ENCODE measurements around the gene CCR7. TPM values are rescaled to one million over a fixed set of nuclear protein-coding genes. Genes with fewer than 3 reads are reported as not detected.
"Not testable (repeated sequence)": the region's sequence is repeated elsewhere in the genome, so short reads cannot be mapped to it uniquely, and the experiment has no call there.

The CCR7 gene
- total RNA-seq, 1 experiment from 2014 or later = 0.30 TPM

DNA sequence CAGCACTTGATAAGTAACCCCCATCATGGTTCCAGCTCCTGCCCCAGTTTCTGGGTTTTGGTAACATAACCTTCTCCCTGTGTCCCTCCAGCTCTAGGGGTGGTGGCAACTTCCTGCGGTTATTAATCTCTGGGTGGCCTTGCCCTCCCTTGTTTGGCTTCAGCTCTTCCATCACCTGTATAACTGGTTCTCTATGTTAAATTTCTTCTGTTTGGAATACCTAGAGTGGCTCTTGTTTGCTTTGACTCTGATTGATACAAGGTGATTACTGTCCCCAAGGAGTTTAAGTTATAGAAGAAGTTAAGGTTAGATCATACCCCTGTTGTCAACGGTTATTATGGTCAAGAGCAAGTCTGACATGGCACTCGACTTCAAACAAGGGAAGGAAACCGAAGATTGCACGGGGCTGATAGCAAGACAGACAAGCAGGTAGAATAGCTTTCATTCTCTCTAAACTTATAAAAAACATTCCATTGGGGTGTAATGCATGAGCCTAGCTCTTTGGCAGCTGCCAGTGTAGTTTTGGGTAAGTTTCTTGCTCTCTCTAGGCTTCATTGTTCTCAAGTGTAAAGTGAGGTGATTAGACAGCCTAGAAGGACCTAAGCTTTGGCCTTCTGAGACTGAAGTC lies 11.0 kb upstream of the CCR7 start:
- H3K27ac ChIP-seq (ENCODE audit: low read depth, low read length, poor library complexity, severe bottlenecking) = no peak overlapping the region
- TF ChIP-seq EZH2 (IDR thresholded peaks at IDR 0.05; ENCODE audit: borderline replicate concordance, low read depth, low read length, poor library complexity, severe bottlenecking) = no peak
- TF ChIP-seq, protein P1, sequence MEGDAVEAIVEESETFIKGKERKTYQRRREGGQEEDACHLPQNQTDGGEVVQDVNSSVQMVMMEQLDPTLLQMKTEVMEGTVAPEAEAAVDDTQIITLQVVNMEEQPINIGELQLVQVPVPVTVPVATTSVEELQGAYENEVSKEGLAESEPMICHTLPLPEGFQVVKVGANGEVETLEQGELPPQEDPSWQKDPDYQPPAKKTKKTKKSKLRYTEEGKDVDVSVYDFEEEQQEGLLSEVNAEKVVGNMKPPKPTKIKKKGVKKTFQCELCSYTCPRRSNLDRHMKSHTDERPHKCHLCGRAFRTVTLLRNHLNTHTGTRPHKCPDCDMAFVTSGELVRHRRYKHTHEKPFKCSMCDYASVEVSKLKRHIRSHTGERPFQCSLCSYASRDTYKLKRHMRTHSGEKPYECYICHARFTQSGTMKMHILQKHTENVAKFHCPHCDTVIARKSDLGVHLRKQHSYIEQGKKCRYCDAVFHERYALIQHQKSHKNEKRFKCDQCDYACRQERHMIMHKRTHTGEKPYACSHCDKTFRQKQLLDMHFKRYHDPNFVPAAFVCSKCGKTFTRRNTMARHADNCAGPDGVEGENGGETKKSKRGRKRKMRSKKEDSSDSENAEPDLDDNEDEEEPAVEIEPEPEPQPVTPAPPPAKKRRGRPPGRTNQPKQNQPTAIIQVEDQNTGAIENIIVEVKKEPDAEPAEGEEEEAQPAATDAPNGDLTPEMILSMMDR (conservative IDR thresholded peaks at IDR 0.05; ENCODE audit: low read depth, low read length) = no peak
- ChIA-PET CTCF (no interaction called here), POLR2A (ENCODE audit: low non-redundant PET) (no interaction called here)
- intact Hi-C loops (cut with micrococcal nuclease; ENCODE audit: unreplicated experiment) = no loop called here
- no peaks in the 10 kb centered on the region for H3K27me3 ChIP-seq (replicated peaks; ENCODE audit: insufficient read depth, low read depth, low read length, poor library complexity)
- DNase-seq (ENCODE audit: low spot score) = no peak
- no peaks in the 10 kb centered on the region for H3K4me1 ChIP-seq (ENCODE audit: insufficient read depth, low read length, poor library complexity, severe bottlenecking)
- no peaks in the 10 kb centered on the region for H3K9me3 ChIP-seq (ENCODE audit: low read depth, low read length, poor library complexity, severe bottlenecking)
- no peak overlapping the region for H3K4me3 ChIP-seq (ENCODE audit: low read depth, low read length, poor library complexity, severe bottlenecking)
- no TSS peak for BruUV-seq (replicated peaks)
- no peaks in the 10 kb centered on the region for H3K36me3 ChIP-seq (ENCODE audit: insufficient read depth, low read length, poor library complexity, severe bottlenecking)

GRCh38 chr17:40574292-40574691 lies 9.0 kb upstream of the CCR7 start:
- Histone ChIP-seq H3K36me3 (ENCODE audit: insufficient read depth, low read length, poor library complexity, severe bottlenecking) (no peaks in the 10 kb centered on the region), H3K27me3 (replicated peaks; ENCODE audit: insufficient read depth, low read depth, low read length, poor library complexity) (no peaks in the 10 kb centered on the region), H3K27ac (ENCODE audit: low read depth, low read length, poor library complexity, severe bottlenecking) (no peak overlapping the region), H3K4me3 (ENCODE audit: low read depth, low read length, poor library complexity, severe bottlenecking) (no peak overlapping the region), H3K9me3 (ENCODE audit: low read depth, low read length, poor library complexity, severe bottlenecking) (no peaks in the 10 kb centered on the region), H3K4me1 (ENCODE audit: insufficient read depth, low read length, poor library complexity, severe bottlenecking) (no peaks in the 10 kb centered on the region)
- no TSS peak for BruUV-seq (replicated peaks)
- intact Hi-C loops (cut with micrococcal nuclease; ENCODE audit: unreplicated experiment) = no loop called here
- no peak for DNase-seq (ENCODE audit: low spot score)
- no peak for TF ChIP-seq EZH2 (IDR thresholded peaks at IDR 0.05; ENCODE audit: borderline replicate concordance, low read depth, low read length, poor library complexity, severe bottlenecking)
- TF ChIP-seq, protein P1 (conservative IDR thresholded peaks at IDR 0.05; ENCODE audit: low read depth, low read length) = no peak
- POLR2A ChIA-PET (ENCODE audit: low non-redundant PET) = no interaction called here
- CTCF ChIA-PET = no interaction called here

- BruUV-seq (replicated peaks); H3K27me3 ChIP-seq (replicated peaks; ENCODE audit: insufficient read depth, low read depth, low read length, poor library complexity); H3K36me3 ChIP-seq (ENCODE audit: insufficient read depth, low read length, poor library complexity, severe bottlenecking); CTCF ChIA-PET; H3K27ac ChIP-seq (ENCODE audit: low read depth, low read length, poor library complexity, severe bottlenecking); H3K4me3 ChIP-seq (ENCODE audit: low read depth, low read length, poor library complexity, severe bottlenecking); intact Hi-C loops (cut with micrococcal nuclease; ENCODE audit: unreplicated experiment); H3K4me1 ChIP-seq (ENCODE audit: insufficient read depth, low read length, poor library complexity, severe bottlenecking); POLR2A ChIA-PET (ENCODE audit: low non-redundant PET); DNase-seq (ENCODE audit: low spot score); H3K9me3 ChIP-seq (ENCODE audit: low read depth, low read length, poor library complexity, severe bottlenecking): not testable (repeated sequence)
Measured at GRCh38 chr17:40572245-40572993, 7.1 kb upstream of the CCR7 start.
